SU-DHL-6 (cell line): ENCODE data around the gene RASAL3.

Source experiments
- CTCF ChIP-seq: fragments of 200-600 bp; sonication (generic); IDR thresholded peaks from one replicate; pipeline ENCODE4 v1.5.1; 2017; ENCODE audit warnings: antibody characterized with exemption, mild to moderate bottlenecking, low read length, moderate library complexity; ENCODE audit not compliant: insufficient read depth, poor library complexity, severe bottlenecking
- EZH2phosphoT487 ChIP-seq: fragments of 200-600 bp; sonication (generic), shearing (Covaris generic); conservative IDR thresholded peaks from 2 replicates; pipeline ENCODE4 v1.6.1; 2018; ENCODE audit warnings: mild to moderate bottlenecking, antibody characterized with exemption, low read length, moderate library complexity, mixed read lengths

DNA sequence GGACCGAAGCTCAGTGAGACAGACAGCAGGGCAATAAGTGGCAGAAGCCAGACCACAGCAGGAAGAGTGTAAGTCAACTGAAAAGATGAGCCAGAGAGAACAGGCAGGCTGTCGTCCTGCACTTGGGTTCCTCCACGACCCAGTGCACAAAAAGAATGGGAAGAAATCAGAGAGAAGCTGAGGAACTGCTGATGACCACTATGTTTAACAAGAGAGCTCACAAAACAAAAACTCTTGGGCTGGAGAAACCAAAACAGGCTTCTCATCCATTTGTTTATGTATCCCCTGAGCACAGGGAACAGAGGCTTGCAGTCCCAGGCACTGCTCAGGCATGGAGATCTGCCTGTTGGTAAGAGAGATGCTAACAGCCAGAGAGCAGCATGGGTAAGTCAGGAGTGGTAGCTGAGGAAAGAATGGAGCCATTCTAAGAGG lies 59.5 kb downstream of the RASAL3 start:
- TF ChIP-seq CTCF (no peak), EZH2phosphoT487 (no peak)
